Astrocyte of the spinal cord (primary cell): ENCODE measurements around the gene MYZAP.
A peak's percentile ranks its signal among the peaks of the same experiment; 100 is the strongest.

Experiments used
- DNase-seq: peaks from one replicate; pipeline ENCODE4 v3.0.0; 2011; ENCODE audit warnings: low read depth, low spot score
- H3K4me3 ChIP-seq: 2 replicates; pipeline ENCODE4 v1.5.1; 2011; ENCODE audit warnings: low read depth, mild to moderate bottlenecking, low read length, moderate library complexity
- in situ Hi-C: cut with HindIII; loops from 2 replicates; pipeline ENCODE4 v1.10.0; 2017; ENCODE audit warnings: low sequenced_read_pairs
- TF ChIP-seq, protein P1 (sequence below): IDR thresholded peaks from 2 replicates; pipeline ENCODE4 v1.5.1; 2012; ENCODE audit warnings: low read depth, mild to moderate bottlenecking, low read length, inconsistent platforms

MYZAP gene

DNA sequence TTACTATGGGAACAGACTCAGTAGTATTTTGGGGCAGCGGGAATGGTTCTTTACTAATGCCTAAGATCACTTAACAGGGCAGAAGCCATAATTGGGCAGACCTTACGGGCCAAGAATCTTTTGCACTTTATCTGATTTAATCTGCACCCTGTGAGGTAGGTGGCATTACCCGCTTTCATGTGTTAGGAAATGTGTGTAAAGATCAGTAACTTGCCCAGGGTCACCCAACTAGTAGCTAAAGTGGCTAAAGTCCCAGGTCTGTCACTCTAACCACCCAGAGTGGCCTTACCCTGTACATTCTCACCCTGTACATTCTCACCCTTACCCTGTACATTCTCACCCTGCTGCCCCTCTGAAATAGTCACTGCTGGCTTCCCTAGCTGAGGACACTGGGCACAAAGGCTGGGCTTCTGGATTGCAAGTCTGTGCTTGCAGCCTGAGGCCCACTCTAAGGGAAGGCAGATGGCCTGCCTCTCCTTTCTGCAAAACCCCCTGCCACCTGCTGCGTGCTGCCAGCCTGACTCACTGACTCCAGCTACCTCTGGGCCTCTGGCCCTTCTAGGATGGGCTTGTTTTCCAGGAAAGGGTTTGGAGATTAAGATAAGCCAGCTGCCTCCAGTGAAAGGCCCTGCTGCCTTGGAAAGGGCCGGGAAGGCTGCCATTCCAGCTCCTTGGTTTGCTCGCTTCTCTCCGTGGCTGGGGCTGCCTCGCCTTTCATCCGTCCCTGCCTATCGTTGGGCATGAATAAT lies 37.5 kb upstream of the MYZAP start:
- TF ChIP-seq, protein P1, sequence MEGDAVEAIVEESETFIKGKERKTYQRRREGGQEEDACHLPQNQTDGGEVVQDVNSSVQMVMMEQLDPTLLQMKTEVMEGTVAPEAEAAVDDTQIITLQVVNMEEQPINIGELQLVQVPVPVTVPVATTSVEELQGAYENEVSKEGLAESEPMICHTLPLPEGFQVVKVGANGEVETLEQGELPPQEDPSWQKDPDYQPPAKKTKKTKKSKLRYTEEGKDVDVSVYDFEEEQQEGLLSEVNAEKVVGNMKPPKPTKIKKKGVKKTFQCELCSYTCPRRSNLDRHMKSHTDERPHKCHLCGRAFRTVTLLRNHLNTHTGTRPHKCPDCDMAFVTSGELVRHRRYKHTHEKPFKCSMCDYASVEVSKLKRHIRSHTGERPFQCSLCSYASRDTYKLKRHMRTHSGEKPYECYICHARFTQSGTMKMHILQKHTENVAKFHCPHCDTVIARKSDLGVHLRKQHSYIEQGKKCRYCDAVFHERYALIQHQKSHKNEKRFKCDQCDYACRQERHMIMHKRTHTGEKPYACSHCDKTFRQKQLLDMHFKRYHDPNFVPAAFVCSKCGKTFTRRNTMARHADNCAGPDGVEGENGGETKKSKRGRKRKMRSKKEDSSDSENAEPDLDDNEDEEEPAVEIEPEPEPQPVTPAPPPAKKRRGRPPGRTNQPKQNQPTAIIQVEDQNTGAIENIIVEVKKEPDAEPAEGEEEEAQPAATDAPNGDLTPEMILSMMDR: no peak
- in situ Hi-C loops: no loop called here

GRCh38 chr15:57554812-57555179 lies 36.9 kb upstream of the MYZAP start:
- no peak for DNase-seq
- TF ChIP-seq, protein P1: no peak
- in situ Hi-C loops: no loop called here
- no peak overlapping the region for H3K4me3 ChIP-seq

More for the DNA sequence above, 37.5 kb upstream of the MYZAP start:
- peak; percentile 22 for DNase-seq
- no peak overlapping the region for H3K4me3 ChIP-seq

DNA sequence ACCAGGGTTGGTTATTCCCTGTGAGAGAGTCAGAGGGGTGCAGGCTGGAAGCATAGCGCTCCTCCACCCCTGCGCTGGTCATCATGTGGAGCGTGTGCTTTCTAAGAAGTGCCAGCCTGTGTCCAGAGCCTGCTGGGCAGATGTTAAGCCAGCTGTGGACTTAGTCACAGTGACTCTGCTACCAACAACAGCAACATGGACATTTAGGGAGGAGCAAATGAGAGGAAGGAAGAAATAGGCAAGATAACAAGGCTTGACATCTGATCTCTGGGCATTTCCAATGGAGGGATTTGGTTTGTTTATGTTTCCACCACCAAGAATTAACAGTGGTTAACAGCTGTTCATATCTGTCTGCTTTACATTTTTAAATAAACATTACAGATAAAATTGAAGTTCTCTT lies 36.4 kb upstream of the MYZAP start:
- H3K4me3 ChIP-seq: no peak overlapping the region
- in situ Hi-C loops: no loop called here
- TF ChIP-seq, protein P1: no peak
- no peak for DNase-seq

DNA sequence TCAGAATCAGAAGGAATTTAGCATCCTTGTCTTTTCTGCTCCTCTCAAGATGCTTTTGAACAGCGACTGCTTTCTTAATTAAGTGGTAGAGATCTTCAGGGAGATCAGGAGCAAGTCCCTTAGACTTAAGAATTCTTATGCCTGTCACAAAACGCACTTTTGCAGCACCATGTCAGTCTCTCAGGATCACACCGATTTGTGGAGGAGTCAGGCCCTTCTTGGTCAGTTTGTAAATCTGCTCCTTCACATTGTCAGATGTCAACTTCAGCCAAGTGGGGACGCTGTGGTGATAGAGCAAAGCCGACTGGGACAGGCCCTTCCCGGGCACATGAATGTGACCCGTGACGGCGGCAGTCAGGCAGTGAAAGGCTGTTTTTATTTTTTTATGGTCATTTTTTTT lies 35.7 kb upstream of the MYZAP start:
- DNase-seq: no peak
- in situ Hi-C loops: no loop called here
- TF ChIP-seq, protein P1: no peak
- H3K4me3 ChIP-seq: no peak overlapping the region

DNA sequence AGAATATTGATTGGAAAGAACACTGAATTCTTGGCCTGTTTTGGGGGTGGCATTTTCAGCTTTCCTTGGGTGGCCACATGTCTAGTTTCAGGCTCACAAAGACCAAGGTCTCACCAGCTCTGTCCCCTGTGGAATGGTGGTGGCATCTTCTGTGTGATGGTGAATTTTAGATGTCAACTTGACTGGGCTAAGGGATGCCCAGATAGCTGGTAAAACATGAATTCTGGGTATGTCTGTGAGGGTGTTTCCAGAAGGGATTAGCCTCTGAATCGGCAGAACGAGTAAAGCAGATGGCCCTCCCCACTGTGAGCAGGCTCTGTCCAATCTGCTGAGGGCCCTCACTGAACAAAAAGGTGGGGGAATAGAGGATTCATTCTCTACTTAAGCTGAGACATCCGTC lies 34.4 kb upstream of the MYZAP start:
- TF ChIP-seq, protein P1: no peak
- no peak for DNase-seq
- no peak overlapping the region for H3K4me3 ChIP-seq
- in situ Hi-C loops: no loop called here

- in situ Hi-C loops: no loop called here
Measured at GRCh38 chr15:57557810-57558209, 33.9 kb upstream of the MYZAP start.

More at GRCh38 chr15:57557810-57558209, 33.9 kb upstream of the MYZAP start:
- TF ChIP-seq, protein P1: no peak
- no peak for DNase-seq
- H3K4me3 ChIP-seq: no peak overlapping the region
